Measurements from ENCODE around the gene SPCS3.
"Not testable (repeated sequence)": the region's sequence is repeated elsewhere in the genome, so short reads cannot be mapped to it uniquely, and the experiment has no call there.

Gene SPCS3

GRCh38 chr4:176343286-176343685 is 23.5 kb downstream of the SPCS3 start:
- no peak for TF ChIP-seq CTCF (IDR thresholded peaks at IDR 0.05; ENCODE audit: insufficient read depth, low read length, missing control alignments)
- CTCF ChIA-PET, result interaction anchor here (1.0 to 3.8 kb wide), 10 partner anchors 10 to 396 kb away, joined by 3 to 83 read pairs (median 22); no protein-coding TSS in a partner anchor
- DNase-seq (ENCODE audit: low read depth, low spot score), result no peak
- POLR2A ChIA-PET, result no interaction called here
- no peak overlapping the region for H3K4me3 ChIP-seq (ENCODE audit: low read depth, low read length)

- POLR2A ChIA-PET; DNase-seq (ENCODE audit: low read depth, low spot score); H3K4me3 ChIP-seq (ENCODE audit: low read depth, low read length): not testable (repeated sequence)
- CTCF ChIA-PET, result interaction anchor here (1.5 kb wide), 1 partner anchor 310 kb away, joined by 6 read pairs; no protein-coding TSS in a partner anchor
Observed at GRCh38 chr4:176345346-176345745, 25.6 kb downstream of the SPCS3 start.

GRCh38 chr4:176346836-176347235 is 27.1 kb downstream of the SPCS3 start:
- DNase-seq (ENCODE audit: low read depth, low spot score); H3K4me3 ChIP-seq (ENCODE audit: low read depth, low read length): not testable (repeated sequence)
- POLR2A ChIA-PET, result interaction anchor here (0.6 kb wide), 1 partner anchor 10 kb away, joined by 3 read pairs; no protein-coding TSS in a partner anchor
- CTCF ChIA-PET, result interaction anchor here (0.7 kb wide), 1 partner anchor 312 kb away, joined by 3 read pairs; no protein-coding TSS in a partner anchor

GRCh38 chr4:176350671-176351070 is 30.9 kb downstream of the SPCS3 start:
- DNase-seq (ENCODE audit: low read depth, low spot score), result no peak
- no peak for TF ChIP-seq CTCF (IDR thresholded peaks at IDR 0.05; ENCODE audit: insufficient read depth, low read length, missing control alignments)
- POLR2A ChIA-PET, result no interaction called here
- CTCF ChIA-PET, result interaction anchor here (0.9 to 6.3 kb wide), 2 partner anchors 9 to 10 kb away, joined by 4 to 28 read pairs; no protein-coding TSS in a partner anchor
- H3K4me3 ChIP-seq (ENCODE audit: low read depth, low read length), result no peak overlapping the region

GRCh38 chr4:176354884-176355283 is 35.1 kb downstream of the SPCS3 start:
- no peak overlapping the region for H3K4me3 ChIP-seq (ENCODE audit: low read depth, low read length)
- POLR2A ChIA-PET, result no interaction called here
- DNase-seq (ENCODE audit: low read depth, low spot score), result no peak
- no peak for TF ChIP-seq CTCF (IDR thresholded peaks at IDR 0.05; ENCODE audit: insufficient read depth, low read length, missing control alignments)
- CTCF ChIA-PET, result interaction anchor here (6.3 kb wide), 1 partner anchor 13 kb away, joined by 28 read pairs; no protein-coding TSS in a partner anchor

- CTCF ChIA-PET, result interaction anchor here (1.0 to 1.9 kb wide), 2 partner anchors 17 to 328 kb away, joined by 3 to 6 read pairs; no protein-coding TSS in a partner anchor
Observed at GRCh38 chr4:176357359-176358082, 37.8 kb downstream of the SPCS3 start.

More at GRCh38 chr4:176357359-176358082, 37.8 kb downstream of the SPCS3 start:
- POLR2A ChIA-PET, result no interaction called here
- H3K4me3 ChIP-seq (ENCODE audit: low read depth, low read length), result no peak overlapping the region
- no peak for DNase-seq (ENCODE audit: low read depth, low spot score)
- no peak for TF ChIP-seq CTCF (IDR thresholded peaks at IDR 0.05; ENCODE audit: insufficient read depth, low read length, missing control alignments)
